Mucosa of rectum (tissue), 2 donors: ENCODE data around the gene ACTN2.
"Not testable (repeated sequence)": the region's sequence is repeated elsewhere in the genome, so short reads cannot be mapped to it uniquely, and the experiment has no call there.

ENCODE experiments used
- H3K27ac ChIP-seq, 2 donors: one replicate each; pipeline ENCODE4 v1.7.0; 2013; ENCODE audit warnings: inconsistent platforms in 2 of 2, low read depth in 2 of 2, low read length in 2 of 2
- H3K27me3 ChIP-seq, 2 donors: one replicate each; pipeline ENCODE4 v1.7.0; 2013; ENCODE audit warnings: low read length in 2 of 2; ENCODE audit not compliant: control insufficient read depth in 2 of 2, insufficient read depth in 2 of 2
- H3K36me3 ChIP-seq, 2 donors: one replicate each; pipeline ENCODE4 v1.7.0; 2013; ENCODE audit warnings: low read length in 2 of 2; ENCODE audit not compliant: control insufficient read depth in 2 of 2, insufficient read depth in 2 of 2
- H3K4me1 ChIP-seq, 2 donors: one replicate each; pipeline ENCODE4 v1.7.0; 2013; ENCODE audit warnings: low read length in 2 of 2, mild to moderate bottlenecking in 1 of 2; ENCODE audit not compliant: control insufficient read depth in 2 of 2, insufficient read depth in 2 of 2
- H3K4me3 ChIP-seq, 2 donors: one replicate each; pipeline ENCODE4 v1.7.0; 2013; ENCODE audit warnings: low read length in 2 of 2
- H3K9ac ChIP-seq, 2 donors: one replicate each; pipeline ENCODE4 v1.7.0; 2013; ENCODE audit warnings: low read length in 2 of 2, low read depth in 1 of 2, mild to moderate bottlenecking in 1 of 2
- H3K9me3 ChIP-seq, 2 donors: one replicate each; pipeline ENCODE4 v1.7.0; 2013; ENCODE audit warnings: low read length in 2 of 2; ENCODE audit not compliant: control insufficient read depth in 2 of 2
- donor health status: healthy.
- donor health status: Normal muscosa, but diverticular disease.

Gene ACTN2

DNA sequence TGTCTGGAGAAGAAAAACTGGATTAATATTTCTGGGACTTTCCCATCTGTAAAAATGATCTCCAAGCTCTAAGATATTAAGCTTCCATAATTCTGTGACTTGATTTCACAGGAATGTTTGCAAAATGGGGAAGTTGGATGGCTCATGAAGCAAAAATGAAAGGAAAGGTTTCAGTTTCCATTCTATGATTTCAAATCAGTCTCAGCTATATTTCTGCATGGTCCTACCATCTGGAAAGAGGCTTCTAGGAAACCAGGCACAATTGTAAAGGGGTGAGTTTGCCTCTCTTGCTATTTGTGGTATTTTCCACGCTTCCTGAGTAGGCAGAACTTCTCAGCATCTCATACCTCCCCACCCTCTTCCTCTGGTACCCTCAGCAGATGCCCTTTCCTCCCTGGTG, 22.4 kb upstream of the ACTN2 start:
- H3K9me3 ChIP-seq, result no peaks in the 10 kb centered on the region
- H3K27ac ChIP-seq, result no peak overlapping the region
- no peak overlapping the region for H3K9ac ChIP-seq
- H3K4me3 ChIP-seq, result no peak overlapping the region
- no peaks in the 10 kb centered on the region for H3K4me1 ChIP-seq
- no peaks in the 10 kb centered on the region for H3K36me3 ChIP-seq
- H3K27me3 ChIP-seq, result no peaks in the 10 kb centered on the region

DNA sequence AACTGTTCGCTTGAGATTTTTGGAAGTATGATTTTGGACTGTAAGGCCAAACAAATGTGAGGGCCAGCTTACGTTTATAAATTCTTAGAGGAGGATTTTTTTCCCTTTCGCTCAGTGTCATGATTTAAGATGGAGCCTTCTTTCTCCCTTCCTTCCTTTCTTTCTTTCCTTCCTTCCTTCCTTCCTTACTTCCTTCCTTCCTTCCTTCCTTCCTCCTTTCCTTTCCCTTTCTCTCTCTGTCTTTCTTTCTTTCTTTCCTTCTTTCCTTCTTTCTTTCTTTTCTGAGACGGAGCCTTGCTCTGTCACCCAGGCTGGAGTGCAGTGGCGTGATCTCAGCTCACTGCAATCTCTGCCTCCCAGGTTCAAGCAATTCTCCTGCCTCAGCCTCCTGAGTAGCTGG, 17.4 kb upstream of the ACTN2 start:
- not testable (repeated sequence) for H3K4me1 ChIP-seq, H3K36me3 ChIP-seq, H3K9ac ChIP-seq, H3K9me3 ChIP-seq, H3K27ac ChIP-seq, H3K4me3 ChIP-seq, H3K27me3 ChIP-seq

- no peak overlapping the region for H3K27ac ChIP-seq
- H3K4me3 ChIP-seq, result no peak overlapping the region
- H3K27me3 ChIP-seq, result no peaks in the 10 kb centered on the region
- H3K9me3 ChIP-seq, result no peaks in the 10 kb centered on the region
- H3K36me3 ChIP-seq, result no peaks in the 10 kb centered on the region
- H3K4me1 ChIP-seq, result no peaks in the 10 kb centered on the region
- H3K9ac ChIP-seq, result no peak overlapping the region
Observed at GRCh38 chr1:236670060-236670459, 16.2 kb upstream of the ACTN2 start.

- H3K4me3 ChIP-seq, result no peak overlapping the region
- H3K9ac ChIP-seq, result no peak overlapping the region
- H3K4me1 ChIP-seq, result no peaks in the 10 kb centered on the region
- H3K36me3 ChIP-seq, result no peaks in the 10 kb centered on the region
- H3K27ac ChIP-seq, result no peak overlapping the region
- H3K27me3 ChIP-seq, result no peaks in the 10 kb centered on the region
- no peaks in the 10 kb centered on the region for H3K9me3 ChIP-seq
Observed at GRCh38 chr1:236673289-236673919, 12.9 kb upstream of the ACTN2 start.

- no peak overlapping the region for H3K27ac ChIP-seq
- no peak overlapping the region for H3K9ac ChIP-seq
- H3K9me3 ChIP-seq, result no peaks in the 10 kb centered on the region
- H3K36me3 ChIP-seq, result no peaks in the 10 kb centered on the region
- H3K27me3 ChIP-seq, result peaks cover 0 to 2% of the 10 kb centered on the region in 2 donors
- H3K4me3 ChIP-seq, result no peak overlapping the region
- no peaks in the 10 kb centered on the region for H3K4me1 ChIP-seq
Observed at GRCh38 chr1:236677641-236678235, 8.6 kb upstream of the ACTN2 start.

GRCh38 chr1:236681219-236681618, 5.1 kb upstream of the ACTN2 start:
- Histone ChIP-seq H3K4me1 (no peaks in the 10 kb centered on the region), H3K4me3 (no peak overlapping the region), H3K9ac (no peak overlapping the region), H3K27ac (no peak overlapping the region), H3K36me3 (no peaks in the 10 kb centered on the region), H3K9me3 (no peaks in the 10 kb centered on the region), H3K27me3 (peaks cover 0 to 2% of the 10 kb centered on the region in 2 donors)

- H3K27ac ChIP-seq, result no peak overlapping the region
- H3K4me3 ChIP-seq, result no peak overlapping the region
- no peak overlapping the region for H3K9ac ChIP-seq
Observed at GRCh38 chr1:236685205-236685916, 938 bp upstream of the ACTN2 start.

DNA sequence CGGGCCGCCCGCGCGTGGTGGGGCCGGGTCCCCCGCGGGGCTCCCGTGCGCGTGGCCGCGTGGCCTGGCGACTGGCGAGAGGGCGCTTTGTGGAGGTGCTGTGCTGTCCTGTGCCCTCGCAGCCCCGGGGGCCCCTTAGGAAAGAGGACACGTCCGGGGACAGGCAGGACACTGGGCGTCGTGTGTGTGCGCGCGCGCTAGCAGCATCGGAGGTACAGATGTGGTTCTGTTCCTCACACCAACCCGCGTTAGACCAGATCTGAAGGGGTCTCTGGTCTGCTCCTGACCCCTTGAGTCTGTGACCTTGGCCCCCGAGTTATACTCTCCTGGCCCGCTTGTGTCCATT, 489 bp downstream of the ACTN2 start:
- Histone ChIP-seq H3K9me3 (no peaks in the 10 kb centered on the region), H3K36me3 (no peaks in the 10 kb centered on the region), H3K27ac (no peak overlapping the region), H3K27me3 (peaks cover 9 to 11% of the 10 kb centered on the region in 2 donors), H3K4me3 (peak overlapping the region; percentile 14 to 37), H3K9ac (peak overlapping the region in 1 of 2 donors; percentile 3), H3K4me1 (peaks cover 5 to 6% of the 10 kb centered on the region in 2 donors)

More at GRCh38 chr1:236685205-236685916, 938 bp upstream of the ACTN2 start:
- H3K36me3 ChIP-seq, result no peaks in the 10 kb centered on the region
- no peaks in the 10 kb centered on the region for H3K9me3 ChIP-seq
- H3K4me1 ChIP-seq, result peaks cover 5 to 6% of the 10 kb centered on the region in 2 donors
- H3K27me3 ChIP-seq, result peaks cover 9 to 14% of the 10 kb centered on the region in 2 donors

- Histone ChIP-seq H3K27ac (no peak overlapping the region), H3K4me3 (no peak overlapping the region), H3K9me3 (no peaks in the 10 kb centered on the region)
Observed at GRCh38 chr1:236687273-236687672, 974 bp downstream of the ACTN2 start.

DNA sequence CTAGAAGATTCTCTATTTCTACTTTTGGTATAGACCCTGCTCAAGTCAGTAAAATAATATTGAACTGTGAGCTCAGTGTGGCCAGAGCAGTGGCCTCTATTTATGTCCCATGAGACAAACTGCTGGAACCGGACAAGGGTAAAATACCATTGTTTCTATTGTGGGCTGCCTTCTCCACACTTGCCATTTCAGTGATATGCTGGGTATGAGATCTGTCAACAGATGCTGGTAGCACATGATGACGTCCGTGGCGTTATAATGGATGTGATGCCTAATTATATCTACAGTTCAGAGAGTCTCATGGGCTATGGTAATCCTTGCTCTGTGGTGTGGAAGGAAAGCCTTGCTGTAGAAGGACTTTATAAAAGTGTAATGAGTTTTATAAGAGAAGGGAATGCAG, 2.4 kb downstream of the ACTN2 start:
- Histone ChIP-seq H3K27me3 (peaks cover 9 to 11% of the 10 kb centered on the region in 2 donors), H3K9me3 (no peaks in the 10 kb centered on the region), H3K9ac (no peak overlapping the region), H3K4me3 (no peak overlapping the region), H3K36me3 (no peaks in the 10 kb centered on the region), H3K4me1 (peaks cover 5 to 6% of the 10 kb centered on the region in 2 donors), H3K27ac (no peak overlapping the region)

More at GRCh38 chr1:236687273-236687672, 974 bp downstream of the ACTN2 start:
- H3K36me3 ChIP-seq, result no peaks in the 10 kb centered on the region
- peaks cover 5 to 6% of the 10 kb centered on the region in 2 donors for H3K4me1 ChIP-seq
- no peak overlapping the region for H3K9ac ChIP-seq
- H3K27me3 ChIP-seq, result peaks cover 9 to 11% of the 10 kb centered on the region in 2 donors
